HG03196 (cell line): ENCODE data around the gene MISP.

Experiments used
- ATAC-seq: cut with Tn5 transposase; IDR thresholded peaks from one replicate; pipeline ENCODE4 v1.9.1; 2021; ENCODE audit not compliant: unreplicated experiment

Gene MISP

GRCh38 chr19:771332-771785, 20.4 kb downstream of the MISP start:
- ATAC-seq, result no peak

GRCh38 chr19:772063-772462, 21.2 kb downstream of the MISP start:
- ATAC-seq, result no peak

GRCh38 chr19:772730-773436, 22.0 kb downstream of the MISP start:
- ATAC-seq, result no peak

GRCh38 chr19:776549-776948, 25.6 kb downstream of the MISP start:
- no peak for ATAC-seq

GRCh38 chr19:778910-779653, 28.2 kb downstream of the MISP start:
- ATAC-seq, result no peak

- no peak for ATAC-seq
These were observed 30.0 kb downstream of the MISP start for GRCh38 chr19:780935-781334.

GRCh38 chr19:781800-782184, 30.9 kb downstream of the MISP start:
- ATAC-seq, result no peak

- no peak for ATAC-seq
These were observed 31.4 kb downstream of the MISP start for GRCh38 chr19:782185-782877.

- no peak for ATAC-seq
These were observed 32.2 kb downstream of the MISP start for GRCh38 chr19:782878-783668.

GRCh38 chr19:784541-784940, 33.6 kb downstream of the MISP start:
- no peak for ATAC-seq

GRCh38 chr19:787536-787935, 36.6 kb downstream of the MISP start:
- no peak for ATAC-seq

GRCh38 chr19:788686-788982, 37.7 kb downstream of the MISP start:
- no peak for ATAC-seq

- ATAC-seq, result no peak
These were observed 38.2 kb downstream of the MISP start for GRCh38 chr19:788983-789700.

- ATAC-seq, result no peak
These were observed 38.8 kb downstream of the MISP start for GRCh38 chr19:789701-790060.

GRCh38 chr19:791007-791566, 40.2 kb downstream of the MISP start:
- ATAC-seq, result no peak

GRCh38 chr19:791567-792305, 40.8 kb downstream of the MISP start:
- no peak for ATAC-seq

GRCh38 chr19:792306-792885, 41.5 kb downstream of the MISP start:
- no peak for ATAC-seq

GRCh38 chr19:793806-794205, 42.9 kb downstream of the MISP start:
- ATAC-seq, result no peak

- ATAC-seq, result no peak
These were observed 44.2 kb downstream of the MISP start for GRCh38 chr19:795073-795611.
